GM12872 (cell line): ENCODE data around the gene RLF.

Experiments
- TF ChIP-seq, protein P1 (sequence below): IDR thresholded peaks from 3 replicates; pipeline ENCODE4 v1.5.1; 2011; ENCODE audit warnings: low read depth, mild to moderate bottlenecking, low read length, moderate library complexity; ENCODE audit not compliant: insufficient read depth

RLF gene

DNA sequence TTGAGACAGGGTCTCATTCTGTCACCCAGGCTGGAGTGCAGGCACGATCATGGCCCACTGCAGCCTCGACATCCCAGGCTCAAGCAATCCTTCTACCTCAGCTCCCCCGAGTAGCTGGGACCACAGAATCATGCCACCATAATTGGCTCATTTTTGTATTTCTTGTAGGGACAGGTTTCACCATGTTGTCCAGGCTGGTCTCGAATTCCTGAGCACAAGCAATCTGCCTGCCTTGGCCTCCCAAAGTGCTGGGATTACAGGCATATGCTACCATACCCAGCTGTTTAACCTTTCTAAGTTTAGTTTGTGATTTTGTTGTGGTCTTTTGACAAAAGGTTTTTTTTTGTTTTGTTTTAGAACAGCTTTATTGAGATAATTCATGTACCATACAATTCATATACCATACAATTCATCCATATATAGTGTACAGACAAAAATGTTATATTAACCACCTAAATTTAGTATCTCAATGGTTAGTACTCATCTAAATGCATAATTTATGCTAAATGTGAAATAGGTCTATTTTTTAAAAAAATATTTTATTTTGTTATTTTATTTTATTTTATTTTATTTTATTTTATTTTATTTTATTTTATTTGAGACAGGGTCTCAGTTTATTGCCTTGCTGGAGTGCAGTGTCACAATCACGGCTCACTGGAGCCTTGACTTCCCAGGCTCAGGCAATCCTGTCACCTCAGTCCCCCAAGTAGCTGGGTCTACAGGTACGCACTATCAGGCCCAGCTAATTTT is 105.8 kb downstream of the RLF start:
- TF ChIP-seq, protein P1, sequence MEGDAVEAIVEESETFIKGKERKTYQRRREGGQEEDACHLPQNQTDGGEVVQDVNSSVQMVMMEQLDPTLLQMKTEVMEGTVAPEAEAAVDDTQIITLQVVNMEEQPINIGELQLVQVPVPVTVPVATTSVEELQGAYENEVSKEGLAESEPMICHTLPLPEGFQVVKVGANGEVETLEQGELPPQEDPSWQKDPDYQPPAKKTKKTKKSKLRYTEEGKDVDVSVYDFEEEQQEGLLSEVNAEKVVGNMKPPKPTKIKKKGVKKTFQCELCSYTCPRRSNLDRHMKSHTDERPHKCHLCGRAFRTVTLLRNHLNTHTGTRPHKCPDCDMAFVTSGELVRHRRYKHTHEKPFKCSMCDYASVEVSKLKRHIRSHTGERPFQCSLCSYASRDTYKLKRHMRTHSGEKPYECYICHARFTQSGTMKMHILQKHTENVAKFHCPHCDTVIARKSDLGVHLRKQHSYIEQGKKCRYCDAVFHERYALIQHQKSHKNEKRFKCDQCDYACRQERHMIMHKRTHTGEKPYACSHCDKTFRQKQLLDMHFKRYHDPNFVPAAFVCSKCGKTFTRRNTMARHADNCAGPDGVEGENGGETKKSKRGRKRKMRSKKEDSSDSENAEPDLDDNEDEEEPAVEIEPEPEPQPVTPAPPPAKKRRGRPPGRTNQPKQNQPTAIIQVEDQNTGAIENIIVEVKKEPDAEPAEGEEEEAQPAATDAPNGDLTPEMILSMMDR = no peak

DNA sequence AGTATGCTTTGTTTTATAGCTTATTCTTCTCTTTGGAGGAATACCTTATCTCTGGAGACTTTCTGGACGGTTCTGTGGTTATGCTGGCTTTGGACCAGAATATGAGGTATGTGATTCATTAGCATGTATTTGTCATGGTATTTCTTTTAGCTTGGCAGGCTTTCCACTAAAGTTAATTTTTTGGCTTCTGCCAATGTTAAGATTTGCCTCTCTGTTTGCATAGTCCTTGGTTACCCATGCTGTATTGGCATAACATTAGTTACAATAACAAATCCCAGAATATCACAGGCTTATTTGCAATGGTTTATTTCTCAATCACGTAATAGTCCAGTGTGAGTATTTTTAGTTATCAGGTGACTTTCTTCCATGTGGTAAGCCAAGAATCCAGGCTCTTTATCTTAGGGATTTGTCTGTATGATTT is 106.6 kb downstream of the RLF start:
- TF ChIP-seq, protein P1 = no peak

DNA sequence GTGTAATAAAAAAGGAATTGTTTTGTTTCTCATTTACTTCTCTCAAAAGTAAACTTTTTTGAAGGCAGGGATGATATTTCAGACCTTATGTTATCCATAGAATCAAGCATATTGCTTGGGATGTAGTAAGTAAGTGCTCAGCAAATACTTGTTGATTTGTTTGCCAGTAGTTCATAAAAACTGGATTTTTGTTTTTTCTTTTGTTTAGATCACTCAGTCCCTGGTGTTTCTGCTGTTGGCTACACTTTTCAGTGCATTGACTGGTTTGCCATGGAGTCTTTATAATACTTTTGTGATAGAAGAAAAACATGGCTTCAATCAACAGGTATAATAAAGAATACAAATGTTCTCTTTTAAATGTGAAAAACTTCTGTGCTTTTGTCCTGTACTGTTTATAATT is 107.0 kb downstream of the RLF start:
- TF ChIP-seq, protein P1 = no peak

DNA sequence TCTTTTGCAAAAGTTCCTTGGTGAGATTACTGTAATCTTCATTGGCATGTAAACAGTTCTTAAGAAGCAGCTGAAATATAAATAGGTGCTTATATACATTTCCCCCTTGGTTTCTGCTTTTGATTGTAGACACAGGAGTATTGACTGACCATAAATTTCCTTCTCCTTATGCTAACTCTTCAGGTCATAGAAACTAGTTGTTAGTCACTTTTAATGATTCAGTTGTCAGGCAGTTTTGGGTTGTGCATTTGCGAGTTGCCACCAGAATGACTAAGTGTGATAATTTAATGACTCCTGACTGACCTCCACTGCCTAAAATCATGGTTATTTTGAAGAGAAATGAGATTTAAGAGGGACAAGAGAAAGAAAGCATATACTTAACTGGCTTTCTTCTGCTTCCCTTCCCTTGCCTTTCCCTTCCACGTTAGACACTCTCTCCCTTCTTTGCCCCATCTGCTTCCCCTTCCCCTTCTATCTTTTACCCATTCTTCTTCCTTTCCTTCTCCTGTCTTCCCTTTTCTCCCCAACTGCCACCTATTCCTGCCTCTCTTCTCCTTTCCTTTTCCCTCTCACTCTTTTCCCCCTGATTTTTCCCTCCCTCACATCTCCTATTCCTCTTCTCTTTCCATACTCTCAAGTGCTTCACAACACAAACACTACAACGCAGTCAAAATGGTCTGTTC is 109.1 kb downstream of the RLF start:
- TF ChIP-seq, protein P1 = no peak

DNA sequence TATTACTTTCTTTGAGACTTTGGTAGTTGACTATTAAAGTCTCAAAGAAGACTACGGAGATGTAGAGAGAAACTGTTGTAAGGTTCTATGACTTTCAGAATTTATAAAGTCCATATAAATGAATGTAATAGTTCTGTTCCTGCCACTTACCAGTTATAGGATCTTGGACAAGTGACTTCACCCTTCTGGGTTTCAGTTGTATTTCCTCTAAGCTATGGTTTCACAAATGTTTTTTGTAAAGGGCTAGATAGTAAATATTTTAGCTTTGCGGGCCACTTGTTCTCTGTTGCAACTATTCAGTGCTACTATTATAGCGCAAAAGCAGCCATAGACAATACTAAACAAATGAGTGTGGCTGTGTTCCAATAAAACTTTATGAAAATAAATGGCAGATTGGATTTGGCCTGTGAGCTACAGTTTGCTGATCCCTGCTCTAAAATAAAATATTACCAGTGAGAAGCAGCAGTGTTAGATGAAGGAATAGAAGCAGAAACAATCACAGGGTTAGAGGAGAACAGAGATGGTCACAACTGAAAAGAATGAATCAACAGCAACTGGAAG is 111.5 kb downstream of the RLF start:
- TF ChIP-seq, protein P1 = no peak

DNA sequence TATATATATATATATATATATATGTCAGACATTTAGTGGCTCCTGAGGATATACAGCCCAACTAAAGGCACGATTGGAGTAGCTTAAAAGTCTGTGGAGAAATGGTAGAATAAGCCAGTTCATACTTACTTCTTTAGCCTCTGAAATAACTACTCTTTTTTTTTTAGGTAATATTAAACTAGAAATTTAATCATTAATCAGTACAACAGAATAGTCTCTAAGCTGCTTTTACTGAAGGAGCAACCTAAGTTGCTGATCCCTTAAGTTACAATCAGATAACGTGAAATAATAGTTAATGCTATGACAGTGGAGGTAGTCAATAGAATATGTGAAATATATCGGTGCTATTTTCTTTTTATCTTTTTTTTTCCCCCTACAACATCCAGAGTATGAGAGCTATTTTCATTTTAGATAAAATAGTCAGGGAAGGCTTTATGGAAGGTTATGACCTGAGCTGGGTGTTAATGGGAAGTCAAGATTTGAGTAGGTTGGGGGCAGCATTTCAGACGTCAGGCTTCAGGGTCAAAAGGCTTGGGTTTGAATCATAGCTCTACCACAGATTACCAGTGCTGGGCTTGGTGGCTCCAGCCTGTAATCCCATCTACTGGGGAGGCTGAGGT is 112.5 kb downstream of the RLF start:
- TF ChIP-seq, protein P1 = no peak

DNA sequence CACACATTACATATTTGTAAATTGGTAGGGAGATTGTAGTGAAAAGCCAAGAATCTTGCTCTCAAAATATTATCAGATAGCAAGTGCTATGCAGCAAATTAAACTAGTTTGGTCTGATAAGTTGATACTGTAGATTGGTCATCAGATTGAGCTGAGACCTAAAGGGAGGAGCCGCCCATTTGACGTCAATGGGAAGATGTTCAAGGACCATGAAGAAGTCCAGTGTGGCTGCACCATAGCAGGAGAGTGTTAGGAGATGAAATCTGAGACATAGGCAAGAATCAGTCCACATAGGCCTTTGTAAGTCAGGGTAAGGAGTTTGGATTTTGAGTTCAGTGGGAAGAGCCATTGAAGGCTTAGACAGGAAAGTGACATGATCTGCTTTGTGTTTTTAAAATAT is 113.1 kb downstream of the RLF start:
- TF ChIP-seq, protein P1 = no peak
